ENCODE data around the gene DPP7.

DNA sequence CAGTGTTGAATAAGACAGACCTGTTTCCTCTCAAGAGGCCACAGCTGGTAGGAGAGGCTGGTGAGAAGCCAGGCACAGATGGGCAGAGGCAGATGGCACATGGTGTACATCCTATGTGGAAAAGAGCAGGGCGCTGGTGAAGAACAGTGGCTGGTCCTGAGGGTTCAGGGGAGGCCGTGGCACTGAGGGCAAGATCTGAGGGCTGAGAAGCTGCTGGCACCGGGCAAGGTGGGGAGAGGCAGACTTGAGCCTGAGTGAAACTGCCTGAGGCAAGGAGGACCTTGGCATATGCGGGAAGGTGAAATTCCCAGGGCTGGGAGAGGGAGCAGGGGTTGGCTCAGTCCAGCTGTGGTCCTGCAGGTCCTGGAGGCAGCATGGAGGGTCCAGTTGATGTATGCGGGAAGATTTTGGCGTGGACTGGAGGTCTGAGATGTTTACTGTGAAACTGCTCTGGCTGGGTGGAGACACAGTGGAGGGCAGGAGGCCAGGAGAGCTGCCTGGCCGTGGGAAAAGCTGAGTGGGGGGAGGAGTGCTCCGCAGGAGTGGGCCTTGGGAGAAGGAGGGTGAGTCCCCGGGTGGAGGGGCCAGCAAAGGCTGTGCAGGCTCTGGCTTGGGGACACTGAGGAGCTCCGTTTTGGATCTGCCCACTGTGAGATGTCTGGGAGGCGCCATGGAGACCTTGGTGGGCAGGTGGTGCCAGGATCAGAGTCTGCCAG lies 25.1 kb downstream of the DPP7 start:
- TF ChIP-seq RAD51 (IDR thresholded peaks at IDR 0.05) (no peak), HDAC6 (IDR thresholded peaks at IDR 0.05; ENCODE audit: unreplicated experiment) (no peak), POLR2AphosphoS5 (IDR thresholded peaks at IDR 0.05; ENCODE audit: low read length) (no peak), EP300 (IDR thresholded peaks at IDR 0.05; ENCODE audit: borderline replicate concordance in 1 of 2, control insufficient read depth in 1 of 2, low read depth in 2 of 2, low read length in 2 of 2) (no peak), ZNF217 (IDR thresholded peaks at IDR 0.05) (no peak), SREBF1 (IDR thresholded peaks at IDR 0.05; ENCODE audit: low read length) (no peak), EZH2 (IDR thresholded peaks at IDR 0.05; ENCODE audit: borderline replicate concordance, control insufficient read depth, low read depth, low read length) (no peak), ATF7 (IDR thresholded peaks at IDR 0.05; ENCODE audit: low read depth) (no peak), YY1 (IDR thresholded peaks at IDR 0.05; ENCODE audit: low read depth, low read length) (no peak)
- TF ChIP-seq, protein P1, sequence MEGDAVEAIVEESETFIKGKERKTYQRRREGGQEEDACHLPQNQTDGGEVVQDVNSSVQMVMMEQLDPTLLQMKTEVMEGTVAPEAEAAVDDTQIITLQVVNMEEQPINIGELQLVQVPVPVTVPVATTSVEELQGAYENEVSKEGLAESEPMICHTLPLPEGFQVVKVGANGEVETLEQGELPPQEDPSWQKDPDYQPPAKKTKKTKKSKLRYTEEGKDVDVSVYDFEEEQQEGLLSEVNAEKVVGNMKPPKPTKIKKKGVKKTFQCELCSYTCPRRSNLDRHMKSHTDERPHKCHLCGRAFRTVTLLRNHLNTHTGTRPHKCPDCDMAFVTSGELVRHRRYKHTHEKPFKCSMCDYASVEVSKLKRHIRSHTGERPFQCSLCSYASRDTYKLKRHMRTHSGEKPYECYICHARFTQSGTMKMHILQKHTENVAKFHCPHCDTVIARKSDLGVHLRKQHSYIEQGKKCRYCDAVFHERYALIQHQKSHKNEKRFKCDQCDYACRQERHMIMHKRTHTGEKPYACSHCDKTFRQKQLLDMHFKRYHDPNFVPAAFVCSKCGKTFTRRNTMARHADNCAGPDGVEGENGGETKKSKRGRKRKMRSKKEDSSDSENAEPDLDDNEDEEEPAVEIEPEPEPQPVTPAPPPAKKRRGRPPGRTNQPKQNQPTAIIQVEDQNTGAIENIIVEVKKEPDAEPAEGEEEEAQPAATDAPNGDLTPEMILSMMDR (IDR thresholded peaks at IDR 0.05 in 2 of 3, conservative IDR thresholded peaks at IDR 0.05 in 1 of 3; ENCODE audit: control insufficient read depth in 2 of 3, extremely low read depth in 1 of 3, insufficient read depth in 1 of 3, low read depth in 3 of 3, low read length in 3 of 3): no peak
- TF ChIP-seq, protein P2, sequence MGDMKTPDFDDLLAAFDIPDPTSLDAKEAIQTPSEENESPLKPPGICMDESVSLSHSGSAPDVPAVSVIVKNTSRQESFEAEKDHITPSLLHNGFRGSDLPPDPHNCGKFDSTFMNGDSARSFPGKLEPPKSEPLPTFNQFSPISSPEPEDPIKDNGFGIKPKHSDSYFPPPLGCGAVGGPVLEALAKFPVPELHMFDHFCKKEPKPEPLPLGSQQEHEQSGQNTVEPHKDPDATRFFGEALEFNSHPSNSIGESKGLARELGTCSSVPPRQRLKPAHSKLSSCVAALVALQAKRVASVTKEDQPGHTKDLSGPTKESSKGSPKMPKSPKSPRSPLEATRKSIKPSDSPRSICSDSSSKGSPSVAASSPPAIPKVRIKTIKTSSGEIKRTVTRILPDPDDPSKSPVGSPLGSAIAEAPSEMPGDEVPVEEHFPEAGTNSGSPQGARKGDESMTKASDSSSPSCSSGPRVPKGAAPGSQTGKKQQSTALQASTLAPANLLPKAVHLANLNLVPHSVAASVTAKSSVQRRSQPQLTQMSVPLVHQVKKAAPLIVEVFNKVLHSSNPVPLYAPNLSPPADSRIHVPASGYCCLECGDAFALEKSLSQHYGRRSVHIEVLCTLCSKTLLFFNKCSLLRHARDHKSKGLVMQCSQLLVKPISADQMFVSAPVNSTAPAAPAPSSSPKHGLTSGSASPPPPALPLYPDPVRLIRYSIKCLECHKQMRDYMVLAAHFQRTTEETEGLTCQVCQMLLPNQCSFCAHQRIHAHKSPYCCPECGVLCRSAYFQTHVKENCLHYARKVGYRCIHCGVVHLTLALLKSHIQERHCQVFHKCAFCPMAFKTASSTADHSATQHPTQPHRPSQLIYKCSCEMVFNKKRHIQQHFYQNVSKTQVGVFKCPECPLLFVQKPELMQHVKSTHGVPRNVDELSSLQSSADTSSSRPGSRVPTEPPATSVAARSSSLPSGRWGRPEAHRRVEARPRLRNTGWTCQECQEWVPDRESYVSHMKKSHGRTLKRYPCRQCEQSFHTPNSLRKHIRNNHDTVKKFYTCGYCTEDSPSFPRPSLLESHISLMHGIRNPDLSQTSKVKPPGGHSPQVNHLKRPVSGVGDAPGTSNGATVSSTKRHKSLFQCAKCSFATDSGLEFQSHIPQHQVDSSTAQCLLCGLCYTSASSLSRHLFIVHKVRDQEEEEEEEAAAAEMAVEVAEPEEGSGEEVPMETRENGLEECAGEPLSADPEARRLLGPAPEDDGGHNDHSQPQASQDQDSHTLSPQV (IDR thresholded peaks at IDR 0.05): no peak
